ENCODE measurements around the gene ST7. TPM values are rescaled to one million over a fixed set of nuclear protein-coding genes. Genes with fewer than 3 reads are reported as not detected.

Gene ST7
- total and polyA plus RNA-seq, 2 of the 13 experiments (the other 11 are each of a cell fraction or from before 2014, with no cell fraction given) = 17.3 to 23.5 TPM

DNA sequence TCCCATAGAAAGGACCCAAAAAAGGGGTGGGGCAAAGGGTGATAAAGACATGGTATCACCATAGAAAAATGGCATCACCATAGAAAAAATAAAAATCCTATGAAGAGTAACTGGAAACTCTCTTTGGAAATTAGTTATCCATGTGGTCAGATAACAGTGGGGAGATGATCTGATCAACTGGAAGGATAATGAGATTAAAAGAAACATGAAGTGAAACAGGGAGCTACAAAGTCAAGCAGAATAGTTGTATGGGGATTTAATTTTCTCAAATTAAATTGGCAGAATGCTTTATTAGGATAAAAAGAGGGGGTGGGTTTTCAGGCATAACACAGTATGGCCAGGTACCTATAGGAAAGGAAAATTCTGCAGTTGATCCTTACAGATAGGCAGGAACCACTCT lies 258.3 kb downstream of the ST7 start:
- no peak for ATAC-seq
- no peak overlapping the region for H2AFZ ChIP-seq (ENCODE audit: low read length)
- intact Hi-C loops (cut with micrococcal nuclease; ENCODE audit: unreplicated experiment) (loop anchor here (2.0 kb wide), 1 partner anchor 173 kb away; no protein-coding TSS in a partner anchor), in situ Hi-C loops (cut with HindIII; ENCODE audit: extremely low pct_ligation_motif_present, low pct_unique_long_range_greater_than_20kb) (no loop called here)
- no peaks in the 10 kb centered on the region for H3K79me2 ChIP-seq (ENCODE audit: insufficient read depth, low read length)
- H4K20me1 ChIP-seq (ENCODE audit: insufficient read depth, low read length) = no peaks in the 10 kb centered on the region
- no peak overlapping the region for H3K27ac ChIP-seq (ENCODE audit: extremely low read length, insufficient read depth, low read length)
- no peak for FAIRE-seq
- H3K36me3 ChIP-seq (replicated peaks in 1 of 2; ENCODE audit: control insufficient read depth in 1 of 2, insufficient read depth in 2 of 2, low read length in 2 of 2) = peaks cover 2 to 9% of the 10 kb centered on the region in 2 experiments; a peak in 3 of 5 replicates
- no peaks in the 10 kb centered on the region for H3K4me1 ChIP-seq (ENCODE audit: insufficient read depth, low read length)
- no peak overlapping the region for H3K4me2 ChIP-seq (ENCODE audit: low read depth, low read length)
- no peak for DNase-seq (ENCODE audit: low spot score)
- no TSS peak for BruUV-seq (replicated peaks)
- no peaks in the 10 kb centered on the region for H3K9me3 ChIP-seq (ENCODE audit: low read length)
- H3K4me3 ChIP-seq (replicated peaks in 1 of 3; ENCODE audit: insufficient read depth in 1 of 3, low read depth in 2 of 3, low read length in 3 of 3) = no peak overlapping the region
- no peaks in the 10 kb centered on the region for H3K27me3 ChIP-seq (ENCODE audit: control insufficient read depth in 1 of 2, insufficient read depth in 2 of 2, low read length in 2 of 2)
- POLR2A ChIA-PET = no interaction called here
- H3K9ac ChIP-seq (ENCODE audit: insufficient read depth, low read depth, low read length) = no peak overlapping the region
- CTCF ChIA-PET (ENCODE audit: low intra/inter-chr PET ratio, low total read pairs) = no interaction called here
- TF ChIP-seq, protein P1, sequence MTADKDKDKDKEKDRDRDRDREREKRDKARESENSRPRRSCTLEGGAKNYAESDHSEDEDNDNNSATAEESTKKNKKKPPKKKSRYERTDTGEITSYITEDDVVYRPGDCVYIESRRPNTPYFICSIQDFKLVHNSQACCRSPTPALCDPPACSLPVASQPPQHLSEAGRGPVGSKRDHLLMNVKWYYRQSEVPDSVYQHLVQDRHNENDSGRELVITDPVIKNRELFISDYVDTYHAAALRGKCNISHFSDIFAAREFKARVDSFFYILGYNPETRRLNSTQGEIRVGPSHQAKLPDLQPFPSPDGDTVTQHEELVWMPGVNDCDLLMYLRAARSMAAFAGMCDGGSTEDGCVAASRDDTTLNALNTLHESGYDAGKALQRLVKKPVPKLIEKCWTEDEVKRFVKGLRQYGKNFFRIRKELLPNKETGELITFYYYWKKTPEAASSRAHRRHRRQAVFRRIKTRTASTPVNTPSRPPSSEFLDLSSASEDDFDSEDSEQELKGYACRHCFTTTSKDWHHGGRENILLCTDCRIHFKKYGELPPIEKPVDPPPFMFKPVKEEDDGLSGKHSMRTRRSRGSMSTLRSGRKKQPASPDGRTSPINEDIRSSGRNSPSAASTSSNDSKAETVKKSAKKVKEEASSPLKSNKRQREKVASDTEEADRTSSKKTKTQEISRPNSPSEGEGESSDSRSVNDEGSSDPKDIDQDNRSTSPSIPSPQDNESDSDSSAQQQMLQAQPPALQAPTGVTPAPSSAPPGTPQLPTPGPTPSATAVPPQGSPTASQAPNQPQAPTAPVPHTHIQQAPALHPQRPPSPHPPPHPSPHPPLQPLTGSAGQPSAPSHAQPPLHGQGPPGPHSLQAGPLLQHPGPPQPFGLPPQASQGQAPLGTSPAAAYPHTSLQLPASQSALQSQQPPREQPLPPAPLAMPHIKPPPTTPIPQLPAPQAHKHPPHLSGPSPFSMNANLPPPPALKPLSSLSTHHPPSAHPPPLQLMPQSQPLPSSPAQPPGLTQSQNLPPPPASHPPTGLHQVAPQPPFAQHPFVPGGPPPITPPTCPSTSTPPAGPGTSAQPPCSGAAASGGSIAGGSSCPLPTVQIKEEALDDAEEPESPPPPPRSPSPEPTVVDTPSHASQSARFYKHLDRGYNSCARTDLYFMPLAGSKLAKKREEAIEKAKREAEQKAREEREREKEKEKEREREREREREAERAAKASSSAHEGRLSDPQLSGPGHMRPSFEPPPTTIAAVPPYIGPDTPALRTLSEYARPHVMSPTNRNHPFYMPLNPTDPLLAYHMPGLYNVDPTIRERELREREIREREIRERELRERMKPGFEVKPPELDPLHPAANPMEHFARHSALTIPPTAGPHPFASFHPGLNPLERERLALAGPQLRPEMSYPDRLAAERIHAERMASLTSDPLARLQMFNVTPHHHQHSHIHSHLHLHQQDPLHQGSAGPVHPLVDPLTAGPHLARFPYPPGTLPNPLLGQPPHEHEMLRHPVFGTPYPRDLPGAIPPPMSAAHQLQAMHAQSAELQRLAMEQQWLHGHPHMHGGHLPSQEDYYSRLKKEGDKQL (CRISPR knock-in tag; IDR thresholded peaks at IDR 0.05; ENCODE audit: low read depth) = no peak
- no peak for TF ChIP-seq MAZ (IDR thresholded peaks at IDR 0.05; ENCODE audit: borderline replicate concordance, low read depth, low read length)
- TF ChIP-seq MAZ (CRISPR knock-in tag; IDR thresholded peaks at IDR 0.05; ENCODE audit: low read depth) = no peak
- TF ChIP-seq, protein P2, sequence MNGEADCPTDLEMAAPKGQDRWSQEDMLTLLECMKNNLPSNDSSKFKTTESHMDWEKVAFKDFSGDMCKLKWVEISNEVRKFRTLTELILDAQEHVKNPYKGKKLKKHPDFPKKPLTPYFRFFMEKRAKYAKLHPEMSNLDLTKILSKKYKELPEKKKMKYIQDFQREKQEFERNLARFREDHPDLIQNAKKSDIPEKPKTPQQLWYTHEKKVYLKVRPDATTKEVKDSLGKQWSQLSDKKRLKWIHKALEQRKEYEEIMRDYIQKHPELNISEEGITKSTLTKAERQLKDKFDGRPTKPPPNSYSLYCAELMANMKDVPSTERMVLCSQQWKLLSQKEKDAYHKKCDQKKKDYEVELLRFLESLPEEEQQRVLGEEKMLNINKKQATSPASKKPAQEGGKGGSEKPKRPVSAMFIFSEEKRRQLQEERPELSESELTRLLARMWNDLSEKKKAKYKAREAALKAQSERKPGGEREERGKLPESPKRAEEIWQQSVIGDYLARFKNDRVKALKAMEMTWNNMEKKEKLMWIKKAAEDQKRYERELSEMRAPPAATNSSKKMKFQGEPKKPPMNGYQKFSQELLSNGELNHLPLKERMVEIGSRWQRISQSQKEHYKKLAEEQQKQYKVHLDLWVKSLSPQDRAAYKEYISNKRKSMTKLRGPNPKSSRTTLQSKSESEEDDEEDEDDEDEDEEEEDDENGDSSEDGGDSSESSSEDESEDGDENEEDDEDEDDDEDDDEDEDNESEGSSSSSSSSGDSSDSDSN (CRISPR knock-in tag; IDR thresholded peaks at IDR 0.05) = no peak
- TF ChIP-seq, protein P3, sequence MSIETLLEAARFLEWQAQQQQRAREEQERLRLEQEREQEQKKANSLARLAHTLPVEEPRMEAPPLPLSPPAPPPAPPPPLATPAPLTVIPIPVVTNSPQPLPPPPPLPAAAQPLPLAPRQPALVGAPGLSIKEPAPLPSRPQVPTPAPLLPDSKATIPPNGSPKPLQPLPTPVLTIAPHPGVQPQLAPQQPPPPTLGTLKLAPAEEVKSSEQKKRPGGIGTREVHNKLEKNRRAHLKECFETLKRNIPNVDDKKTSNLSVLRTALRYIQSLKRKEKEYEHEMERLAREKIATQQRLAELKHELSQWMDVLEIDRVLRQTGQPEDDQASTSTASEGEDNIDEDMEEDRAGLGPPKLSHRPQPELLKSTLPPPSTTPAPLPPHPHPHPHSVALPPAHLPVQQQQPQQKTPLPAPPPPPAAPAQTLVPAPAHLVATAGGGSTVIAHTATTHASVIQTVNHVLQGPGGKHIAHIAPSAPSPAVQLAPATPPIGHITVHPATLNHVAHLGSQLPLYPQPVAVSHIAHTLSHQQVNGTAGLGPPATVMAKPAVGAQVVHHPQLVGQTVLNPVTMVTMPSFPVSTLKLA (IDR thresholded peaks at IDR 0.05) = no peak
- no peak for TF ChIP-seq DPF2 (CRISPR knock-in tag; IDR thresholded peaks at IDR 0.05; ENCODE audit: borderline replicate concordance, low read depth)
- no peak for TF ChIP-seq PAX8 (CRISPR knock-in tag; IDR thresholded peaks at IDR 0.05; ENCODE audit: borderline replicate concordance)
- no peak for TF ChIP-seq NFE2L1 (CRISPR knock-in tag; IDR thresholded peaks at IDR 0.05; ENCODE audit: borderline replicate concordance)
- TF ChIP-seq, protein P4, sequence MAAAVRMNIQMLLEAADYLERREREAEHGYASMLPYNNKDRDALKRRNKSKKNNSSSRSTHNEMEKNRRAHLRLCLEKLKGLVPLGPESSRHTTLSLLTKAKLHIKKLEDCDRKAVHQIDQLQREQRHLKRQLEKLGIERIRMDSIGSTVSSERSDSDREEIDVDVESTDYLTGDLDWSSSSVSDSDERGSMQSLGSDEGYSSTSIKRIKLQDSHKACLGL (CRISPR knock-in tag; IDR thresholded peaks at IDR 0.05) = no peak
- no peak for TF ChIP-seq ZNF839 (CRISPR knock-in tag; IDR thresholded peaks at IDR 0.05; ENCODE audit: borderline replicate concordance)
- TF ChIP-seq DMAP1 (CRISPR knock-in tag; IDR thresholded peaks at IDR 0.05) = no peak
- no peak for TF ChIP-seq ZSCAN12 (CRISPR knock-in tag; IDR thresholded peaks at IDR 0.05)
- TF ChIP-seq, protein P5, sequence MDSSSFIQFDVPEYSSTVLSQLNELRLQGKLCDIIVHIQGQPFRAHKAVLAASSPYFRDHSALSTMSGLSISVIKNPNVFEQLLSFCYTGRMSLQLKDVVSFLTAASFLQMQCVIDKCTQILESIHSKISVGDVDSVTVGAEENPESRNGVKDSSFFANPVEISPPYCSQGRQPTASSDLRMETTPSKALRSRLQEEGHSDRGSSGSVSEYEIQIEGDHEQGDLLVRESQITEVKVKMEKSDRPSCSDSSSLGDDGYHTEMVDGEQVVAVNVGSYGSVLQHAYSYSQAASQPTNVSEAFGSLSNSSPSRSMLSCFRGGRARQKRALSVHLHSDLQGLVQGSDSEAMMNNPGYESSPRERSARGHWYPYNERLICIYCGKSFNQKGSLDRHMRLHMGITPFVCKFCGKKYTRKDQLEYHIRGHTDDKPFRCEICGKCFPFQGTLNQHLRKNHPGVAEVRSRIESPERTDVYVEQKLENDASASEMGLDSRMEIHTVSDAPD (CRISPR knock-in tag; IDR thresholded peaks at IDR 0.05) = no peak
